Measurements from ENCODE around the gene WDR93.

DNA sequence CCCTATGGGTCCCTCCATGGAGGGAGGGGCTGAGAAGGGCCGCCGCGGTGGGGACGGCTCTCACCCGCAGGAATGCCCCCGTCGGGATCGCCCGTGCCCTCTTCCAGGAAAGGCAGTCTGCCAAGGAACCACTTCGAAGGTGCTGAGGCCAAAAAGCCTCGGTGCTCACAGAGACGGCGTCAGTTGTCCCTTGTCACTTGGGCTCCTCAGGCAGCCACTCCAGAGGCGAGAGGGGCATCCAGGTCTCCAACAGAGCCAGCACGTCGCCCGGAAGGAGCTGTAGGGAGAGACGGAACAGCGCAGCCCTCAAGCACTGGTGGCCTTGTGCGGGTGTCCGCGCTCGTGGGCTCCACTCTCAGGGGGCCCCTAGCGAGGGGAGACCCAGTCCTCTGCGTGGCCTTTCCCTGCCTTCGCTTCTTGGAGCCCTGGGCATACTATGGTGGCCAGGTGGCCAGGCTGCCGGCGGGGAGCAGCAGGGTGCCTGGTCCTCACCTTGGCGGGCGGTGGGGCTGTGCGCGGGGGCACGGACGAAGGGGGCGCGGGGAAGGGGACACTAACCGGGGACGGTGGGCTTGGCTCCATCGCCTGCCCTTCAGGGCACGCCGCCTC is 59.4 kb downstream of the WDR93 start:
- TF ChIP-seq, protein P1, sequence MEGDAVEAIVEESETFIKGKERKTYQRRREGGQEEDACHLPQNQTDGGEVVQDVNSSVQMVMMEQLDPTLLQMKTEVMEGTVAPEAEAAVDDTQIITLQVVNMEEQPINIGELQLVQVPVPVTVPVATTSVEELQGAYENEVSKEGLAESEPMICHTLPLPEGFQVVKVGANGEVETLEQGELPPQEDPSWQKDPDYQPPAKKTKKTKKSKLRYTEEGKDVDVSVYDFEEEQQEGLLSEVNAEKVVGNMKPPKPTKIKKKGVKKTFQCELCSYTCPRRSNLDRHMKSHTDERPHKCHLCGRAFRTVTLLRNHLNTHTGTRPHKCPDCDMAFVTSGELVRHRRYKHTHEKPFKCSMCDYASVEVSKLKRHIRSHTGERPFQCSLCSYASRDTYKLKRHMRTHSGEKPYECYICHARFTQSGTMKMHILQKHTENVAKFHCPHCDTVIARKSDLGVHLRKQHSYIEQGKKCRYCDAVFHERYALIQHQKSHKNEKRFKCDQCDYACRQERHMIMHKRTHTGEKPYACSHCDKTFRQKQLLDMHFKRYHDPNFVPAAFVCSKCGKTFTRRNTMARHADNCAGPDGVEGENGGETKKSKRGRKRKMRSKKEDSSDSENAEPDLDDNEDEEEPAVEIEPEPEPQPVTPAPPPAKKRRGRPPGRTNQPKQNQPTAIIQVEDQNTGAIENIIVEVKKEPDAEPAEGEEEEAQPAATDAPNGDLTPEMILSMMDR (conservative IDR thresholded peaks at IDR 0.05; ENCODE audit: low read depth, low read length) = no peak
- no peak for TF ChIP-seq MXI1 (IDR thresholded peaks at IDR 0.05; ENCODE audit: borderline replicate concordance, low read depth, low read length)
- no peak for TF ChIP-seq SMC3 (IDR thresholded peaks at IDR 0.05; ENCODE audit: low read depth, low read length)
- no peak for TF ChIP-seq RAD21 (IDR thresholded peaks at IDR 0.05; ENCODE audit: low read length)
- TF ChIP-seq POLR2A (IDR thresholded peaks at IDR 0.05; ENCODE audit: low read depth, low read length) = no peak
- no peak for TF ChIP-seq CEBPB (IDR thresholded peaks at IDR 0.05; ENCODE audit: low read depth, low read length)
- TF ChIP-seq RFX5 (IDR thresholded peaks at IDR 0.05; ENCODE audit: low read depth, low read length) = no peak
- TF ChIP-seq, protein P2, sequence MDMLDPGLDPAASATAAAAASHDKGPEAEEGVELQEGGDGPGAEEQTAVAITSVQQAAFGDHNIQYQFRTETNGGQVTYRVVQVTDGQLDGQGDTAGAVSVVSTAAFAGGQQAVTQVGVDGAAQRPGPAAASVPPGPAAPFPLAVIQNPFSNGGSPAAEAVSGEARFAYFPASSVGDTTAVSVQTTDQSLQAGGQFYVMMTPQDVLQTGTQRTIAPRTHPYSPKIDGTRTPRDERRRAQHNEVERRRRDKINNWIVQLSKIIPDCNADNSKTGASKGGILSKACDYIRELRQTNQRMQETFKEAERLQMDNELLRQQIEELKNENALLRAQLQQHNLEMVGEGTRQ (IDR thresholded peaks at IDR 0.05; ENCODE audit: low read depth, low read length) = no peak
- TF ChIP-seq, protein P3, sequence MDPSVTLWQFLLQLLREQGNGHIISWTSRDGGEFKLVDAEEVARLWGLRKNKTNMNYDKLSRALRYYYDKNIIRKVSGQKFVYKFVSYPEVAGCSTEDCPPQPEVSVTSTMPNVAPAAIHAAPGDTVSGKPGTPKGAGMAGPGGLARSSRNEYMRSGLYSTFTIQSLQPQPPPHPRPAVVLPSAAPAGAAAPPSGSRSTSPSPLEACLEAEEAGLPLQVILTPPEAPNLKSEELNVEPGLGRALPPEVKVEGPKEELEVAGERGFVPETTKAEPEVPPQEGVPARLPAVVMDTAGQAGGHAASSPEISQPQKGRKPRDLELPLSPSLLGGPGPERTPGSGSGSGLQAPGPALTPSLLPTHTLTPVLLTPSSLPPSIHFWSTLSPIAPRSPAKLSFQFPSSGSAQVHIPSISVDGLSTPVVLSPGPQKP (IDR thresholded peaks at IDR 0.05; ENCODE audit: borderline replicate concordance, low read depth, low read length) = no peak
- TF ChIP-seq RCOR1 (IDR thresholded peaks at IDR 0.05; ENCODE audit: insufficient replicate concordance, low read length) = no peak
- TF ChIP-seq FOS (IDR thresholded peaks at IDR 0.05; ENCODE audit: low read depth, low read length) = no peak
- no peak for TF ChIP-seq MAFK (IDR thresholded peaks at IDR 0.05; ENCODE audit: low read depth, low read length)
- no peak for TF ChIP-seq CHD1 (IDR thresholded peaks at IDR 0.05; ENCODE audit: low read depth, low read length)

Data from IMR-90 (cell line).